Pancreas (tissue), 10 donors: ENCODE results near the gene IRX4. TPM values are rescaled to one million over a fixed set of nuclear protein-coding genes. Genes with fewer than 3 reads are reported as not detected.

Source experiments
- ATAC-seq, 4 donors: fragments of 200-7000 bp; cut with Tn5 transposase; one replicate each; pipeline versions ENCODE4 v1.8.0 to v1.9.1; 2020; ENCODE audit warnings: mild to moderate bottlenecking in 4 of 4, moderate library complexity in 4 of 4
- DNase-seq, 6 donors: peaks; one replicate each; pipeline ENCODE4 v3.0.0-alpha.2; 2020
- FAIRE-seq: peaks from 2 replicates; lab custom pipeline; 2012; peaks lifted over from hg19 to GRCh38; lab: Jason Lieb, UNC
- H3K27ac ChIP-seq, 4 donors: fragments of 200-600 bp; sonication (generic); 1 replicate in 3 of 4; 2 replicates in 1 of 4; pipeline versions ENCODE4 v1.5.0 to v1.8.0; 2020
- H3K27me3 ChIP-seq, 4 donors: fragments of 200-600 bp; one replicate each; pipeline ENCODE4 v1.8.0; 2021
- H3K36me3 ChIP-seq, 3 donors: fragments of 200-600 bp; sonication (generic) in 1 of 3; one replicate each; pipeline versions ENCODE4 v1.5.0 to v1.8.0; 2020 to 2021
- H3K4me1 ChIP-seq, 3 donors: fragments of 200-600 bp; one replicate each; pipeline ENCODE4 v1.8.0; 2021
- H3K4me3 ChIP-seq, 4 donors: fragments of 200-600 bp; sonication (generic) in 2 of 4; one replicate each; pipeline versions ENCODE4 v1.5.0 to v1.8.0; 2020 to 2021
- H3K9me3 ChIP-seq, 4 donors: fragments of 200-600 bp; one replicate each; pipeline ENCODE4 v1.8.0; 2021
- WGBS, 2 donors: extraction: QIAGEN DNeasy Blood & Tissue Kit; methylation state at CpG; one replicate each; pipeline ENCODE4 v1.1.7; 2013; 5-methylcytosine and 5-hydroxymethylcytosine counted together
- intact Hi-C, 3 donors: fragments of 100-400 bp; cut with DNase I; formaldehyde crosslinking; loops; one replicate each; pipeline versions ENCODE4 v1.11.1 to v1.14.2; 2022
- polyA plus RNA-seq, 2 donors: library from polyadenylated mRNA; stranded (reverse); fragments of 200-250 nt; gene quantifications; one replicate each; pipeline ENCODE4 v1.2.3, GENCODE V29; 2013
- total RNA-seq, 6 donors: library from RNA; stranded (reverse); fragmentation: NEBNext Ultra II Directional in 4 of 6; extraction: Animal tissue kit (Norgen Biotek cat#: 25700) in 4 of 6; gene quantifications; one replicate each; pipeline versions ENCODE4 v1.2.1 to v1.2.4, GENCODE V29; 2021 to 2023
- TF ChIP-seq, protein P1 (sequence below), 4 donors: fragments of 200-600 bp; sonication (generic) in 3 of 4; IDR thresholded peaks; one replicate each; pipeline versions ENCODE4 v1.5.0 to v1.8.0; 2021; ENCODE audit warnings: antibody characterized with exemption in 4 of 4
- donor health status: healthy with polysubstance abuse.
- donor health status: DM: no; HTN: no; CAD: no; lungs with moderate emphysema.
- donor health status: DM: no; HTN: no; CAD: no.
- donor health status: control.
- donor health status: control.
- donor health status: Bipolar disorder and iron deficiency.
- donor health status: DM: yes; HTN: yes; CAD: no.
- donor health status: DM: no; HTN: no; CAD: no.
- donor health status: DM: no; HTN: no; CAD: no.
- donor health status: DM: yes; HTN: yes; CAD: no.

Gene IRX4
- total and polyA plus RNA-seq, 8 donors, result 0.31 TPM; not detected in 7

DNA sequence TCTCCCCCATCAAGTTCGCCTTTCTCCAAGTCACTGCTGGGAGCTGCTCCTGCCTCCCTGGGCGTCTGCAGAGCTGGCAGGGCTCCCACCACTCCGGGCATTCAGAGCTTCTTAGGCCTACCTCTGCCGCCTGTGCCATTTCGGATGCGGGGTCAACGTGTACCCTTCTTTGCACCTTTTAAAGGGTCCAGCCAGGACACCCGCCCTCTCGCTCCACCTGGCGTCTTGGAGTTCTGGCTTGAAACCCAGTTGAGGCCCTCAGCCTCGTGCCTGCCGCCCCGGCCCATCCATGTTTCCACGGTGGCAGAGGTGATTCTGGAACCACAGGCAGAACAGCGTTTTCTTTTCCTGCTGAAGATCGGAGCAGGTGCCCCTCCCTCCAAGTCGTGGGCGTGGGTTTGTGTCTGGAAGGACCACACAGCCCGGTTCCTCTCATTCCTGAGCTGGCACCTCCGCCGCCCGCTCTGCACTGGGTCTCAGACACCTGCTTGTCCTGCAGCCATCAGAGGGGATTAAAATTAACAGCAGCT, 48.6 kb downstream of the IRX4 start:
- no peaks in the 10 kb centered on the region for H3K4me1 ChIP-seq
- WGBS, 2 donors, result 74 to 79% methylated on average over 22 of the region's 22 CpGs
- H3K27ac ChIP-seq, result no peak overlapping the region
- H3K27me3 ChIP-seq, result no peaks in the 10 kb centered on the region
- no peaks in the 10 kb centered on the region for H3K36me3 ChIP-seq
- FAIRE-seq, result no peak
- TF ChIP-seq, protein P1, sequence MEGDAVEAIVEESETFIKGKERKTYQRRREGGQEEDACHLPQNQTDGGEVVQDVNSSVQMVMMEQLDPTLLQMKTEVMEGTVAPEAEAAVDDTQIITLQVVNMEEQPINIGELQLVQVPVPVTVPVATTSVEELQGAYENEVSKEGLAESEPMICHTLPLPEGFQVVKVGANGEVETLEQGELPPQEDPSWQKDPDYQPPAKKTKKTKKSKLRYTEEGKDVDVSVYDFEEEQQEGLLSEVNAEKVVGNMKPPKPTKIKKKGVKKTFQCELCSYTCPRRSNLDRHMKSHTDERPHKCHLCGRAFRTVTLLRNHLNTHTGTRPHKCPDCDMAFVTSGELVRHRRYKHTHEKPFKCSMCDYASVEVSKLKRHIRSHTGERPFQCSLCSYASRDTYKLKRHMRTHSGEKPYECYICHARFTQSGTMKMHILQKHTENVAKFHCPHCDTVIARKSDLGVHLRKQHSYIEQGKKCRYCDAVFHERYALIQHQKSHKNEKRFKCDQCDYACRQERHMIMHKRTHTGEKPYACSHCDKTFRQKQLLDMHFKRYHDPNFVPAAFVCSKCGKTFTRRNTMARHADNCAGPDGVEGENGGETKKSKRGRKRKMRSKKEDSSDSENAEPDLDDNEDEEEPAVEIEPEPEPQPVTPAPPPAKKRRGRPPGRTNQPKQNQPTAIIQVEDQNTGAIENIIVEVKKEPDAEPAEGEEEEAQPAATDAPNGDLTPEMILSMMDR (IDR thresholded peaks at IDR 0.05), result no peak
- intact Hi-C loops, result no loop called here
- H3K4me3 ChIP-seq, result no peak overlapping the region
- DNase-seq, result no peak
- ATAC-seq, result no peak
- no peaks in the 10 kb centered on the region for H3K9me3 ChIP-seq

DNA sequence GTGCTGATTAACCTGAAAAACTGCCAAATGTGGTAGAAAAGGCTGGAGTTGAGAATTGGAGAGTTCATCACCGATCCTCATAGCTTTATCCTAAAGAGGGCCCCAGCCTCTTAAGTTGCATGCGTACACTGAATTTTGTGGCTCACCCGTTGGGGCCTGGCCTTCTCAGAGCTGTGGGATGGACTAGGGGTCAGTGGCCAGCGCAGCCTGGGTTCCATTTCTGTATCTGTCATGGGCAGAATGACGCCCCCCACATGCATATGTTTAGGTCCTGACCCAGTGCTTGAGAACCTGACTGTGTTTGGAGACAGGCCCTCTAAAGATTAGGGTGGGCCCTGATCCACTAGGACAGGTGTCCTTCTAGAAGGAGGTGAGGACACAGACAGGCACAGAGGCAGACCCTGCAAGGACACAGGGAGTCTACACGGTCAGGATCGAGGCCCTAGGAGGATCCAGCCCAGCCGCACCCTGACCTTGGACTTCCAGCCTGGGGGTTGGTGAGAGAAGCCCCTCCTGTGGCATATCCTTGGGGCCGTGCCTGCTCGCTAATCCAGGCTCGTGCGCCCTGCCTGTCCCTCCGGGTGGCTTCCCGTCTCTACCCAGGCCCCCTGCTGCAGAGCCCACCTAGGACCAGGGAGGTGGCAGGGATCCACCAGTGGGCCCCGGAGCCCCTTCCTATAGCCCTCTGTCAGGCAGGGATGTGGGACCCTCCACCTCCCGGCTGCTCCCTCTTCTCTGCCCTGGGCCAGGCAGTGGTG, 49.3 kb downstream of the IRX4 start:
- no peaks in the 10 kb centered on the region for H3K27me3 ChIP-seq
- H3K4me3 ChIP-seq, result no peak overlapping the region
- DNase-seq (no peak), ATAC-seq (no peak), FAIRE-seq (no peak)
- 66 to 81% methylated on average over 15 to 16 of the region's 16 CpGs for WGBS, 2 donors
- no peak overlapping the region for H3K27ac ChIP-seq
- H3K9me3 ChIP-seq, result no peaks in the 10 kb centered on the region
- intact Hi-C loops, result no loop called here
- no peaks in the 10 kb centered on the region for H3K36me3 ChIP-seq
- TF ChIP-seq, protein P1 (IDR thresholded peaks at IDR 0.05), result no peak
- H3K4me1 ChIP-seq, result no peaks in the 10 kb centered on the region

DNA sequence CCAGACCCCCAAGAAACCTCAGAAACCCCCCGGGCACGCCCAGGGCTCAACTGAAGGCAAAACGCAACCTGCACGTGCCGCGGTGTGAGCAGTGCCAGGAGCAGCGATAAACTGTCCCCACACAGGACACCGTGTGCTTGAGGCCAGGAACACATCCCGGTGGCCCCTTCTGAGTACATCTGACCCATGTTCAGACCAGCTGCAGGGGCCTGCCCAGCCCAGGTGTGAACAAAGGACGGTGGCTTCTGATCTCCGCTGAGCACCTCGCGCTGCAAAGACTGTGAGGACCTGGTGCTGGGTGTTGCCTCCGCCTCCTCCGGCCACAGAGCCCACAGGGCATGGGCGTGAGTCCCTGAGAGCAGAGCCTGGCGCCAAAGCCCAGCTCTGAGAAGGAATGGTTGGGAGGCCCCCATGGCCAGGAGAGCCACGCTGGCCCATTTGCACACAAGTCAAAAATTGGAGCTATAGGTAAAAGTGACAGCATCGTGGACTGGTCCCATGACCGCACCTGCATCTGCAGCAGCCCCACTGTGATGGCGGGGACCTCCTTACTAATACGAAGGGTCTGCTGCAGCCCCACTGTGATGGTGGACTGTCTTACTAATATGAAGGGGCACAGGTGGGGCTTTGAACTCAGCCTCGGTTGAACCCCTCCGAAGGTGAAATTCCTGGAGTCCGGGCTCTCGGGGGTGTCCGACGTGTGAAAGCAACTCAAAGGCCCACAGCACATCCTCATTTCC, 50.0 kb downstream of the IRX4 start:
- H3K27ac ChIP-seq, result no peak overlapping the region
- H3K9me3 ChIP-seq, result no peaks in the 10 kb centered on the region
- WGBS, 2 donors, result 70 to 75% methylated on average over 28 of the region's 28 CpGs
- H3K4me1 ChIP-seq, result no peaks in the 10 kb centered on the region
- DNase-seq (no peak), ATAC-seq (no peak), FAIRE-seq (no peak)
- intact Hi-C loops, result no loop called here
- no peaks in the 10 kb centered on the region for H3K36me3 ChIP-seq
- no peaks in the 10 kb centered on the region for H3K27me3 ChIP-seq
- no peak overlapping the region for H3K4me3 ChIP-seq
- TF ChIP-seq, protein P1 (IDR thresholded peaks at IDR 0.05), result no peak

DNA sequence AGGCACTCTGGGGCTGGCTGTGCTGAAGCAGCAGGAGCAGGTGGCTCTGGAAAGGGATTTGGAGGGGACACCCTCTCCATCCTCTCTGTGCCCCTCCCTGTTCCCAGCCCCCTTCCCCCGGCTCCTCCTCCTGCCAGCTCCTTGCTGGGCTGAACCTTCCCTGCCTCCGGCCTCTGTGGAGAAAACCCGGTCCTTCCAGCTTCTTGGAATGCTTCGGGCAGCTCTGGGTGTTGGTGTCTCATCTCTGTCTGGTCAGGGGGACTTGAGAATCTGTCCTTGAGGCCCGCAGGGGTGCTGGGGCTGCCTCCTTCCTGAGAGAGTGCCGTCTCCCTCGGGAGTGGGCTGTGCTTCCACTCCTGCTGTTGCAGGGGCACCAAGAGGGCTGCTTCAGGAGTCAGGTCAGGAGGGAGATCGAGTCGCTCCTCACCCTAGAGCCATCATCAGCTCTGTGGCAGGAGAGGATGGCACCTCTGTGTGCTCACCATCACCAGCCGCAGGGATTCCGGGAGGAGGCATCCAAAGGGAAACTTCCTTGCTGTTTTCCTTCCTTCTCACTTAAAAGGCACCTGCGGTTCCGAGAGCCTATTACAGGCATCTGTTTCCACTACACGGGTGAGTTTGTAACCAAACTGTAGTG, 50.9 kb downstream of the IRX4 start:
- TF ChIP-seq, protein P1 (IDR thresholded peaks at IDR 0.05), result no peak
- 48 to 51% methylated on average over 14 of the region's 14 CpGs for WGBS, 2 donors
- Histone ChIP-seq H3K27me3 (no peaks in the 10 kb centered on the region), H3K4me3 (no peak overlapping the region), H3K4me1 (no peaks in the 10 kb centered on the region), H3K36me3 (no peaks in the 10 kb centered on the region), H3K9me3 (no peaks in the 10 kb centered on the region), H3K27ac (no peak overlapping the region)
- ATAC-seq (no peak), FAIRE-seq (no peak), DNase-seq (no peak)
- intact Hi-C loops, result no loop called here
